NCI-H524 treated with DMSO at 0.1 percent for 48 hours (cell line): ENCODE measurements around the gene RBM7.

ENCODE experiments used
- DNase-seq: peaks from one replicate; lab custom pipeline; 2025; lab: John Stamatoyannopoulos, UW

Gene RBM7

GRCh38 chr11:114400216-114400914, at the start of gene RBM7, which contains the start of gene C11orf71:
TSS of gene RBM7 (plus strand) at chr11:114400666. CDS start at chr11:114400672, 6 bp downstream.
TSS of gene C11orf71 (minus strand) at chr11:114400511. CDS start at chr11:114400331, 180 bp downstream.
- peak; percentile 73 for DNase-seq

GRCh38 chr11:114353443-114353842, 47.0 kb upstream of the RBM7 start:
- no peak for DNase-seq

GRCh38 chr11:114354076-114354475, 46.4 kb upstream of the RBM7 start:
- DNase-seq, result no peak

GRCh38 chr11:114358716-114359115, 41.8 kb upstream of the RBM7 start:
- DNase-seq, result no peak

GRCh38 chr11:114359342-114359741, 41.1 kb upstream of the RBM7 start:
- DNase-seq, result no peak

- DNase-seq, result no peak
These were observed 38.1 kb upstream of the RBM7 start for GRCh38 chr11:114362326-114362725.

GRCh38 chr11:114362958-114363357, 37.5 kb upstream of the RBM7 start:
- no peak for DNase-seq

GRCh38 chr11:114366331-114367243, 33.9 kb upstream of the RBM7 start:
- no peak for DNase-seq

- no peak for DNase-seq
These were observed 33.1 kb upstream of the RBM7 start for GRCh38 chr11:114367244-114367957.

GRCh38 chr11:114368918-114369680, 31.4 kb upstream of the RBM7 start:
- DNase-seq, result no peak

- DNase-seq, result no peak
These were observed 25.4 kb upstream of the RBM7 start for GRCh38 chr11:114375052-114375451.

GRCh38 chr11:114377612-114378267, 22.7 kb upstream of the RBM7 start:
- DNase-seq, result no peak

- no peak for DNase-seq
These were observed 20.9 kb upstream of the RBM7 start for GRCh38 chr11:114379394-114380069.

GRCh38 chr11:114382509-114382908, 18.0 kb upstream of the RBM7 start:
- no peak for DNase-seq

GRCh38 chr11:114384487-114384886, 16.0 kb upstream of the RBM7 start:
- DNase-seq, result no peak

GRCh38 chr11:114386131-114386530, 14.3 kb upstream of the RBM7 start:
- no peak for DNase-seq

GRCh38 chr11:114386545-114386944, 13.9 kb upstream of the RBM7 start:
- DNase-seq, result no peak

GRCh38 chr11:114392735-114393667, 7.5 kb upstream of the RBM7 start:
- no peak for DNase-seq

GRCh38 chr11:114395736-114396135, 4.7 kb upstream of the RBM7 start:
- DNase-seq, result no peak
